HG03175 (cell line): ENCODE measurements around the gene TNF.

Experiments
- ATAC-seq: cut with Tn5 transposase; IDR thresholded peaks from one replicate; pipeline ENCODE4 v1.9.1; 2021; ENCODE audit warnings: mild to moderate bottlenecking, moderate library complexity; ENCODE audit not compliant: unreplicated experiment

TNF gene

DNA sequence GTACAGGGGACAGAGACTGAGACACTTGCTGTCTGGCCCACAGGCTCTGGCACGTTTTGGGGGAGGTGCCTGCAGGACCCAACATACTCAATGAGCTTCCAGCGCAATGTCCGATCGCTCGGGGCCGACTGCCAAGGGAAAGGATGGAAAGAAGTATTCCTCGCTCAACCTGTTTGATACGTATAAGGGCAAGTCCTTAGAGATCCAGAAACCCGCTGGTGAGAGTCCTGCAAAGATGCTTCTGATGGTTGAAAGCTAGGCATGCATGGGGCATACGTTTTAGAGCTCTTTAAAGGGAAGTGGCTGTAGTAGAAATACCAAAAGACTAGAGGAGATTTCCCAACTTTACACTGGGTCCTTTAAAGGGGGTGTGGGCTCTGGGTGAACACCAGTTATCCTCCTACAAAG lies 47.3 kb downstream of the TNF start:
- no peak for ATAC-seq

DNA sequence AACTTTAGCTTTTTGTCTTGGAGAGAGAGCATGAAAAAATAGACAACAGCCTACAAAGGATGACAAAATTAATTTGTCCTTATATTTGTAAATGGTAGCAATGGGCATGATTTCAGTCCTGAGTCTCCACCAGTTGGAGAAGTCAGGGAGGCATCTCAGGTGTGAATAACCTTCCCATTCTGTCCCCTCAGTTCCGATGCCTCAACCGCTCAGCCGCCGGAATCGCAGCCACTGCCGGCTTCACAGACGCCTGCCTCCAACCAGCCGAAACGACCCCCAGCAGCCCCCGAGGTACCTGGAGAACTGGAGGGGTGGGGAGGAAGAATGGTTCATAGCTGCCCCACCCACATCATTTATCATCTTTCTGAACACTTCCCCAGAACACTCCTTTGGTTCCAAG lies 48.7 kb downstream of the TNF start:
- no peak for ATAC-seq

DNA sequence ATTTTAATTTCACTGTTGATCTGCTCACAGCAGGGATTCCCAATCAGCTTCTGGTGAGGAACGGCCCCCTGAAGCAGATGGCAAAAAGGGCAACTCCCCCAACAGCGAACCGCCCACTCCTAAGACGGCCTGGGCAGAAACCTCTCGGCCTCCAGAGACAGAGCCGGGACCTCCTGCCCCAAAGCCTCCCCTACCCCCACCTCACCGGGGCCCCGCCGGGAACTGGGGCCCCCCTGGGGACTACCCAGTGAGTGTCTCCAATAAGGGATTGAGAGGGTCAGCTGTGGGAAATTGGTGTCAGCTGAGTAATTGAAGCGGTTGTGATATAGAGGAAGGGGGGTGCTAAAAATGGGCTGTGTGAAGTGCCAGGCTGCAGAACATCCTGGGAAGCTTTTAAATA lies 51.6 kb downstream of the TNF start:
- ATAC-seq = no peak

DNA sequence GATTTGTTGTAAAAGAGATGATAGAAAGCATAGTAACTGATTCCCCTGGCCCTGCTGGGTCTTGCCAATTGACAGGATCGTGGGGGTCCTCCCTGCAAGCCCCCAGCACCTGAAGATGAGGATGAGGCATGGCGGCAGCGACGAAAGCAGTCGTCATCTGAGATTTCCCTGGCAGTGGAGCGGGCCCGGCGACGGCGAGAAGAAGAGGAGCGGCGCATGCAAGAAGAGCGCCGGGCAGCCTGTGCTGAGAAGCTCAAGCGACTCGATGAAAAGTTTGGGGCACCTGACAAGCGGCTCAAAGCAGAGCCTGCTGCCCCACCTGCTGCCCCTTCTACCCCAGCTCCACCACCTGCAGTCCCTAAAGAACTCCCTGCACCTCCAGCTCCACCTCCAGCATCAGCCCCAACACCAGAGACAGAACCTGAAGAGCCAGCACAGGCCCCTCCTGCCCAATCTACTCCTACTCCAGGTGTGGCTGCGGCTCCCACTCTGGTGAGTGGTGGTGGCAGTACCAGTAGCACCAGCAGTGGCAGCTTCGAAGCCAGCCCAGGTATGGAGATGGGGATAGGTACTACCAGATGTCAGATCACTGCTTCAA lies 52.4 kb downstream of the TNF start:
- ATAC-seq = no peak
